GM23338 (cell line): ENCODE data around the gene UTS2R.

ENCODE experiments used
- CREB1 ChIP-seq: fragments of 250-450 bp; sonication (Bioruptor Pico); IDR thresholded peaks from 2 replicates; pipeline ENCODE4 v1.5.0; 2020; ENCODE audit warnings: low read depth, mild to moderate bottlenecking, moderate library complexity
- CTCF ChIP-seq, 2 experiments: fragments of 200-600 bp in 1 of 2; sonication (generic) in 1 of 2; conservative IDR thresholded peaks; 2 replicates each; pipeline versions ENCODE4 v1.5.1 to v1.6.1; 2016 to 2017; ENCODE audit warnings: antibody characterized with exemption in 2 of 2, low read depth in 2 of 2, mild to moderate bottlenecking in 2 of 2, moderate library complexity in 1 of 2
- ETS1 ChIP-seq: IDR thresholded peaks from 2 replicates; pipeline ENCODE4 v1.6.1; 2016; ENCODE audit warnings: antibody characterized with exemption
- EZH2 ChIP-seq: fragments of 200-600 bp; sonication (generic); IDR thresholded peaks from one replicate; pipeline ENCODE4 v1.8.0; 2017; ENCODE audit warnings: antibody characterized with exemption, mild to moderate bottlenecking, low read depth; ENCODE audit not compliant: unreplicated experiment
- EZH2phosphoT487 ChIP-seq: fragments of 200-600 bp; sonication (generic); IDR thresholded peaks from one replicate; pipeline ENCODE4 v1.8.1; 2018; ENCODE audit warnings: antibody characterized with exemption; ENCODE audit not compliant: unreplicated experiment
- JUNB ChIP-seq: IDR thresholded peaks from one replicate; pipeline ENCODE4 v1.6.1; 2016; ENCODE audit warnings: antibody characterized with exemption; ENCODE audit not compliant: unreplicated experiment
- NANOG ChIP-seq: IDR thresholded peaks from 2 replicates; pipeline ENCODE4 v1.6.1; 2016; ENCODE audit warnings: antibody characterized with exemption, borderline replicate concordance
- POLR2AphosphoS5 ChIP-seq: IDR thresholded peaks from 2 replicates; pipeline ENCODE4 v1.6.1; 2016; ENCODE audit warnings: antibody characterized with exemption, low read depth
- REST ChIP-seq: IDR thresholded peaks from one replicate; pipeline ENCODE4 v1.6.1; 2018; ENCODE audit warnings: antibody characterized with exemption; ENCODE audit not compliant: unreplicated experiment
- ZNF331 ChIP-seq: fragments of 250-450 bp; sonication (Bioruptor Pico); IDR thresholded peaks from 2 replicates; pipeline ENCODE4 v1.5.0; 2020; ENCODE audit warnings: low read depth, mild to moderate bottlenecking, moderate library complexity

DNA sequence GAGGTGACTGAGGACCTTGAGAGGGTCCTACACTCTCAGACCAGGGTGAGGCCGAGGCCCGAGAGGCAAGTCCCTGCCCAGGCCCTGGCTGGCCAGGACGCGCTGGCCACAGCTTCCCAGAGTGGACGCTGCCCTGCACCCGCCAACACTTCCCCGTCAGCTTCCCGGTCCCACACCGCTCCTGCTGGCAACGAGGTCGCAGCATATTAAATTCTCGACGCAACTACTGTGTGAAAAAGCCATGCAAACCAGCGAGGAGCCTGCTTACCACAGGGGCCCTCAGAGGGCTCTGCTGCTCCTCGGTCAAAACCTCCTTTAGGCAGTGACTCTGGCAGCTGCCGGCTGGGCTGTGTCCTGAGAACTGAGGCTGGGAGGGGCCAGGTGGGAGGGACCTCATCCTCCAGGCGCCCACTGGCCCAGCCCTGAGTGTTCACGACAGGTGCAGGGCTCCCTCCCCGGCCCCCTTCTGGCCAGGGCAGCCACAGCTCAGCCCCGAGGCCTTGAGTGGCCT, 14.7 kb upstream of the UTS2R start:
- TF ChIP-seq CTCF (conservative IDR thresholded peaks at IDR 0.05; ENCODE audit: low read depth in 2 of 2): no peak
- TF ChIP-seq EZH2: no peak
- no peak for TF ChIP-seq ETS1
- no peak for TF ChIP-seq ZNF331
- no peak for TF ChIP-seq POLR2AphosphoS5
- no peak for TF ChIP-seq EZH2phosphoT487
- no peak for TF ChIP-seq JUNB
- TF ChIP-seq CREB1: no peak
- TF ChIP-seq REST: no peak
- no peak for TF ChIP-seq NANOG
